KMS-11 (cell line): ENCODE measurements around the gene FAM120AOS.

Experiments used
- H2AFZ ChIP-seq: fragments of 200-600 bp; sonication (generic); 2 replicates; pipeline ENCODE4 v1.6.1; 2016; ENCODE audit warnings: antibody characterized with exemption, mixed run types, low read depth
- H3K27ac ChIP-seq: fragments of 200-600 bp; sonication (generic); 2 replicates; pipeline ENCODE4 v1.6.1; 2016; ENCODE audit warnings: mild to moderate bottlenecking, mixed run types
- H3K27me3 ChIP-seq: fragments of 200-600 bp; sonication (generic); 2 replicates; pipeline ENCODE4 v1.6.1; 2017; ENCODE audit warnings: mild to moderate bottlenecking, low read depth, mixed run types, moderate library complexity; ENCODE audit not compliant: insufficient read depth
- H3K36me3 ChIP-seq: fragments of 200-600 bp; sonication (generic); 2 replicates; pipeline ENCODE4 v1.6.1; 2017; ENCODE audit warnings: mild to moderate bottlenecking, mixed run types; ENCODE audit not compliant: insufficient read depth
- H3K4me1 ChIP-seq: fragments of 200-600 bp; sonication (generic); 2 replicates; pipeline ENCODE4 v1.6.1; 2016; ENCODE audit warnings: mild to moderate bottlenecking, low read depth, mixed run types; ENCODE audit not compliant: poor library complexity, severe bottlenecking
- H3K4me2 ChIP-seq: fragments of 200-600 bp; sonication (generic); 2 replicates; pipeline ENCODE4 v1.7.0; 2016; ENCODE audit warnings: mild to moderate bottlenecking, mixed run types
- H3K4me3 ChIP-seq: fragments of 200-600 bp; sonication (generic); IDR thresholded peaks from 2 replicates; pipeline ENCODE4 v1.6.1; 2017; ENCODE audit warnings: low read depth, low read length, mixed read lengths; ENCODE audit not compliant: insufficient read depth
- H3K79me2 ChIP-seq: fragments of 200-600 bp; sonication (generic); 2 replicates; pipeline ENCODE4 v1.6.1; 2016; ENCODE audit warnings: low read depth, mixed run types; ENCODE audit not compliant: insufficient read depth
- H3K9ac ChIP-seq: fragments of 200-600 bp; sonication (generic); 2 replicates; pipeline ENCODE4 v1.6.1; 2016; ENCODE audit warnings: mild to moderate bottlenecking, mixed run types
- H4K20me1 ChIP-seq: fragments of 200-600 bp; sonication (generic); 2 replicates; pipeline ENCODE4 v1.6.1; 2016; ENCODE audit warnings: mild to moderate bottlenecking, mixed run types; ENCODE audit not compliant: insufficient read depth
- CTCF ChIP-seq: fragments of 200-600 bp; sonication (generic); conservative IDR thresholded peaks from 2 replicates; pipeline ENCODE4 v1.6.1; 2017; ENCODE audit warnings: low read depth, mild to moderate bottlenecking, antibody characterized with exemption, low read length, moderate library complexity, mixed read lengths

Gene FAM120AOS

GRCh38 chr9:93479726-93480125, 26.3 kb upstream of the FAM120AOS start:
- Histone ChIP-seq H3K79me2 (peaks cover 55% of the 10 kb centered on the region; the same call in 1 of the 2 replicates), H3K4me1 (peaks cover 14% of the 10 kb centered on the region), H3K27ac (no peak overlapping the region), H3K4me3 (no peak overlapping the region), H2AFZ (no peak overlapping the region), H3K4me2 (no peak overlapping the region), H3K9ac (no peak overlapping the region), H3K27me3 (no peaks in the 10 kb centered on the region), H4K20me1 (no peaks in the 10 kb centered on the region), H3K36me3 (0 out of 2 replicates have a peak, but pooled peaks cover 3% of the 10 kb centered on the region)
- TF ChIP-seq CTCF = no peak

GRCh38 chr9:93477397-93477796, 24.0 kb upstream of the FAM120AOS start:
- Histone ChIP-seq H3K9ac (no peak overlapping the region), H3K79me2 (peaks cover 60% of the 10 kb centered on the region; the same call in 1 of the 2 replicates)

GRCh38 chr9:93476924-93477323, 23.5 kb upstream of the FAM120AOS start:
- no peak overlapping the region for H2AFZ ChIP-seq
- TF ChIP-seq CTCF = no peak
- H3K27me3 ChIP-seq = no peaks in the 10 kb centered on the region
- peaks cover 14% of the 10 kb centered on the region for H3K4me1 ChIP-seq
- H4K20me1 ChIP-seq = no peaks in the 10 kb centered on the region
- no peak overlapping the region for H3K27ac ChIP-seq
- H3K36me3 ChIP-seq = peaks cover 3% of the 10 kb centered on the region; the same call in 1 of the 2 replicates
- H3K4me2 ChIP-seq = no peak overlapping the region
- peaks cover 64% of the 10 kb centered on the region; the same call in 1 of the 2 replicates for H3K79me2 ChIP-seq
- H3K4me3 ChIP-seq = no peak overlapping the region
- no peak overlapping the region for H3K9ac ChIP-seq

More at GRCh38 chr9:93477397-93477796, 24.0 kb upstream of the FAM120AOS start:
- Histone ChIP-seq H3K27ac (no peak overlapping the region), H3K4me3 (no peak overlapping the region), H3K36me3 (peaks cover 3% of the 10 kb centered on the region; the same call in 1 of the 2 replicates), H3K4me2 (no peak overlapping the region), H2AFZ (no peak overlapping the region), H3K4me1 (peaks cover 14% of the 10 kb centered on the region), H4K20me1 (no peaks in the 10 kb centered on the region), H3K27me3 (no peaks in the 10 kb centered on the region)
- TF ChIP-seq CTCF = no peak

- Histone ChIP-seq H3K4me1 (peaks cover 14% of the 10 kb centered on the region), H3K9ac (no peak overlapping the region), H4K20me1 (no peaks in the 10 kb centered on the region; the same call in 1 of the 2 replicates), H2AFZ (no peak overlapping the region), H3K4me2 (no peak overlapping the region), H3K79me2 (peaks cover 64% of the 10 kb centered on the region), H3K4me3 (no peak overlapping the region), H3K27me3 (no peaks in the 10 kb centered on the region), H3K36me3 (peaks cover 3% of the 10 kb centered on the region; the same call in 1 of the 2 replicates), H3K27ac (no peak overlapping the region)
- TF ChIP-seq CTCF = no peak
Observed at GRCh38 chr9:93475856-93476255, 22.5 kb upstream of the FAM120AOS start.
